Neural progenitor cell (in vitro differentiated cells): ENCODE data around the gene TMEM164. TPM values are rescaled to one million over a fixed set of nuclear protein-coding genes. Genes with fewer than 3 reads are reported as not detected.

ENCODE experiments used
- DNase-seq: peaks from one replicate; pipeline ENCODE4 v3.0.0-alpha.2; 2016; ENCODE audit warnings: low spot score
- H2AFZ ChIP-seq: fragments of 200-600 bp; sonication (generic); replicated peaks from 2 replicates; pipeline ENCODE4 v1.6.1; 2016; ENCODE audit warnings: antibody characterized with exemption
- H3F3A ChIP-seq: fragments of 200-600 bp; sonication (generic); 2 replicates; pipeline ENCODE4 v1.6.1; 2016; ENCODE audit warnings: antibody characterized with exemption, low read depth
- H3K27ac ChIP-seq: fragments of 200-600 bp; sonication (generic); 2 replicates; pipeline ENCODE4 v1.5.1; 2016; ENCODE audit warnings: mild to moderate bottlenecking
- H3K27me3 ChIP-seq: fragments of 200-600 bp; sonication (generic); 2 replicates; pipeline ENCODE4 v1.6.1; 2016; ENCODE audit warnings: mild to moderate bottlenecking, moderate library complexity
- H3K36me3 ChIP-seq: fragments of 200-600 bp; sonication (generic); 2 replicates; pipeline ENCODE4 v1.5.1; 2016
- H3K4me1 ChIP-seq: fragments of 200-600 bp; sonication (generic); 2 replicates; pipeline ENCODE4 v1.6.1; 2016; ENCODE audit warnings: mixed run types
- H3K4me2 ChIP-seq: fragments of 200-600 bp; sonication (generic); 2 replicates; pipeline ENCODE4 v1.6.1; 2016
- H3K4me3 ChIP-seq: fragments of 200-600 bp; sonication (generic); 2 replicates; pipeline ENCODE4 v1.5.1; 2016
- H3K79me2 ChIP-seq: fragments of 200-600 bp; sonication (generic); 2 replicates; pipeline ENCODE4 v1.6.1; 2016; ENCODE audit warnings: low read depth
- H3K9ac ChIP-seq: fragments of 200-600 bp; sonication (generic); 2 replicates; pipeline ENCODE4 v1.6.1; 2016
- H3K9me3 ChIP-seq: fragments of 200-600 bp; sonication (generic); 2 replicates; pipeline ENCODE4 v1.5.1; 2016; ENCODE audit warnings: low read depth
- H4K20me1 ChIP-seq: fragments of 200-600 bp; sonication (generic); 2 replicates; pipeline ENCODE4 v1.6.1; 2016; ENCODE audit warnings: low read depth
- H3K27ac Mint-ChIP-seq: 3 replicates; pipeline ENCODE4 v1.8.0; 2021; ENCODE audit warnings: mixed read lengths
- H3K27me3 Mint-ChIP-seq: 2 replicates; pipeline ENCODE4 v1.8.0; 2022; ENCODE audit warnings: low read depth, mild to moderate bottlenecking, inconsistent platforms, moderate library complexity, mixed read lengths; ENCODE audit not compliant: insufficient read depth
- H3K36me3 Mint-ChIP-seq: 3 replicates; pipeline ENCODE4 v1.8.0; 2021; ENCODE audit warnings: mixed read lengths
- H3K4me1 Mint-ChIP-seq: 3 replicates; pipeline ENCODE4 v1.8.0; 2021; ENCODE audit warnings: mixed read lengths
- H3K4me3 Mint-ChIP-seq: 3 replicates; pipeline ENCODE4 v1.8.0; 2021; ENCODE audit warnings: mild to moderate bottlenecking, moderate library complexity, mixed read lengths
- H3K9me3 Mint-ChIP-seq: 3 replicates; pipeline ENCODE4 v1.8.0; 2020; ENCODE audit warnings: mixed read lengths
- CTCF ChIP-seq: fragments of 200-600 bp; sonication (generic); IDR thresholded peaks from 2 replicates; pipeline ENCODE4 v1.5.1; 2017; ENCODE audit warnings: antibody characterized with exemption, mild to moderate bottlenecking
- EZH2 ChIP-seq: fragments of 200-600 bp; sonication (generic); IDR thresholded peaks from 2 replicates; pipeline ENCODE4 v1.6.1; 2017; ENCODE audit warnings: antibody characterized with exemption, mild to moderate bottlenecking, moderate library complexity
- EZH2phosphoT487 ChIP-seq: fragments of 200-600 bp; sonication (generic); IDR thresholded peaks from 2 replicates; pipeline ENCODE4 v1.6.1; 2017; ENCODE audit warnings: antibody characterized with exemption
- total RNA-seq: library from RNA; depleted of rRNA; stranded (reverse); fragments of >200 nt; gene quantifications from 2 replicates; pipeline ENCODE4 v1.2.3, GENCODE V29; 2015; ENCODE audit warnings: low replicate concordance

Gene TMEM164
- total RNA-seq, 1 donor from 2014 or later = 15.5 TPM

DNA sequence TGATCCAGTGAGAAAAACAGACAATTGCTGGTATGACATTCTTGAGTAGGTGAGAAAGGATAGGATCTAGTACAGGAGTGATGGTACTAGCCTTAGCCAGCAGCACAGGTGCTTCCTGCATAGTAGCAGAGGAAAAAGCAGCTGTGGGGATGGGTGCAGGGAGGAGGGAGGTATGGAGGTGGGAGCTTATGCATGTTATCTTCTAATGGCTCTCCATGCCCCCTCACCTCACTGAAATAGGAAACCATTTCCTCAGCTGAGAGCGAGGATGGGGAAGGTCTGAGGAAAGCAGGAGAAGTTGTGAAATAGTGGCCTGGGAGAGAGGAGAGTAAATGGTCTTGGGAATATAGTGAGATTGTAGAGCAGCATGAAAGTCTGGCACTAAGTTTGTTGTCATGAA lies 136.3 kb downstream of the TMEM164 start:
- DNase-seq = no peak
- H3K4me1 Mint-ChIP-seq = no peaks in the 10 kb centered on the region

GRCh38 chrX:110142096-110142495 lies 139.2 kb downstream of the TMEM164 start:
- no peaks in the 10 kb centered on the region for H3K9me3 Mint-ChIP-seq
- H3K27ac Mint-ChIP-seq = no peak overlapping the region
- TF ChIP-seq EZH2phosphoT487 (no peak), CTCF (no peak), EZH2 (no peak)
- no peak overlapping the region for H3K4me3 Mint-ChIP-seq
- Histone ChIP-seq H4K20me1 (peaks cover 30% of the 10 kb centered on the region), H2AFZ (no peak overlapping the region), H3K79me2 (no peaks in the 10 kb centered on the region), H3K9ac (no peak overlapping the region), H3K4me1 (peaks cover 6% of the 10 kb centered on the region), H3K27ac (no peak overlapping the region), H3K36me3 (no peaks in the 10 kb centered on the region), H3K4me2 (no peak overlapping the region), H3K27me3 (no peaks in the 10 kb centered on the region), H3K4me3 (no peak overlapping the region), H3K9me3 (no peaks in the 10 kb centered on the region), H3F3A (peaks cover 3% of the 10 kb centered on the region)
- peaks cover 17% of the 10 kb centered on the region for H3K4me1 Mint-ChIP-seq
- H3K27me3 Mint-ChIP-seq = no peaks in the 10 kb centered on the region
- no peak for DNase-seq
- peaks cover 6% of the 10 kb centered on the region for H3K36me3 Mint-ChIP-seq

More for the DNA sequence above, 136.3 kb downstream of the TMEM164 start:
- no peak overlapping the region for H3K27ac Mint-ChIP-seq
- peaks cover 2% of the 10 kb centered on the region for H3K36me3 Mint-ChIP-seq
- Histone ChIP-seq H3K4me1 (no peaks in the 10 kb centered on the region), H2AFZ (no peak overlapping the region), H3K79me2 (no peaks in the 10 kb centered on the region), H3K4me2 (no peak overlapping the region), H4K20me1 (peaks cover 8% of the 10 kb centered on the region), H3K9me3 (no peaks in the 10 kb centered on the region), H3K9ac (no peak overlapping the region), H3K27ac (no peak overlapping the region), H3K27me3 (no peaks in the 10 kb centered on the region), H3K4me3 (no peak overlapping the region), H3K36me3 (no peaks in the 10 kb centered on the region), H3F3A (no peaks in the 10 kb centered on the region)
- H3K9me3 Mint-ChIP-seq = no peaks in the 10 kb centered on the region
- no peak for TF ChIP-seq EZH2phosphoT487
- TF ChIP-seq EZH2 = no peak
- no peak for TF ChIP-seq CTCF
- no peaks in the 10 kb centered on the region for H3K27me3 Mint-ChIP-seq
- no peak overlapping the region for H3K4me3 Mint-ChIP-seq

DNA sequence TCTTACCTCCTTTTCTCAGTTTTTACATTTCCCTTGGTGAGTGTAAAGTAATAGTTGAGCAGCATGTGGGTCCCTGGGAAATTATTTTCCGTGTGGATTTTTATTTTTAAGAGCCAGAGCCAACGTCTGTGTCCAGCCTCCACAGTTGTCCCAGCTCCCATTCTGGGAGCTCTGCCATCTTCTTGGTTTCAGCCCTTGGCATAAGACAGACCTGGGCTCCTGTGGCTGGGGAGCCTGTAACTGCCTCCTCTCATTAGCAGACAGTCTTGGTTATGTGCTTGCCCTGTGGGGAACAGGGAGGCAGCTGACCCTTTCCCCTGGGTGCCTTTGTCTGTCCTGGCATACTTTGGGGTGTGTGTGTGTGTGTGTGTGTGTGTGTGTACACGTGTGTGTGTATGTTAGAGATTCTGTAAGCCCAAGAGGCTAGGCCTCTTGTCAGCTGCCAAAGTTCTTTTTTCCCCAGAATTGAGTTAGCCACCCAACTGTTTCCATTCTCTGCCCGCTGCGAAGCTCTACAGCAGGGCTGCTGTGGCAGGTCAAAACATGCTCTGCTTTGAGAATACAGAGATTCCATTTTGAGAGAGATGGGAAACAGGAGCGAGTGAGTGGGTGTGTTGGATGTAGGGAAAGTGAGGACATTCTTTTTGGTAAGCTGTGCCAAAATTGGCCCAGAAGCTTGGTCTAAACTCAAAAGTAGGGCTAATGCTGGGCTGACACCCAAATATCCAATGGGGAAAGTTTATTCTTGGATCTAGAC lies 140.7 kb downstream of the TMEM164 start:
- no peak overlapping the region for H3K4me2 ChIP-seq
- no peak overlapping the region for H3K27ac ChIP-seq
- H3K9me3 Mint-ChIP-seq = no peaks in the 10 kb centered on the region
- TF ChIP-seq EZH2phosphoT487 (no peak), EZH2 (no peak), CTCF (no peak)
- H3F3A ChIP-seq = peaks cover 3% of the 10 kb centered on the region
- H3K36me3 ChIP-seq = no peaks in the 10 kb centered on the region
- peaks cover 30% of the 10 kb centered on the region for H4K20me1 ChIP-seq
- no peak for DNase-seq
- peaks cover 6% of the 10 kb centered on the region for H3K4me1 ChIP-seq
- H3K79me2 ChIP-seq = no peaks in the 10 kb centered on the region
- no peak overlapping the region for H2AFZ ChIP-seq
- no peaks in the 10 kb centered on the region for H3K27me3 ChIP-seq
- no peak overlapping the region for H3K9ac ChIP-seq
- peaks cover 13% of the 10 kb centered on the region for H3K36me3 Mint-ChIP-seq
- no peak overlapping the region for H3K27ac Mint-ChIP-seq
- H3K4me3 ChIP-seq = no peak overlapping the region
- peaks cover 17% of the 10 kb centered on the region for H3K4me1 Mint-ChIP-seq
- H3K9me3 ChIP-seq = no peaks in the 10 kb centered on the region
- no peaks in the 10 kb centered on the region for H3K27me3 Mint-ChIP-seq
- no peak overlapping the region for H3K4me3 Mint-ChIP-seq
